H1 (cell line): ENCODE measurements around the gene MS4A3. TPM values are rescaled to one million over a fixed set of nuclear protein-coding genes. Genes with fewer than 3 reads are reported as not detected.
A peak's percentile ranks its signal among the peaks of the same experiment; 100 is the strongest.

Source experiments
- CTCF ChIA-PET: fragments of 300-600 bp; sonication (Branson Sonifier 250); formaldehyde crosslinking; loops from one replicate; lab custom pipeline; 2021; ENCODE audit not compliant: partially characterized antibody; lab: Charles Lee
- POLR2A ChIA-PET: fragments of 300-600 bp; sonication (Branson Sonifier 250); formaldehyde crosslinking; loops from one replicate; lab custom pipeline; 2021; ENCODE audit warnings: inconsistent platforms; ENCODE audit not compliant: partially characterized antibody; lab: Charles Lee
- DNase-seq, 2 experiments: peaks; one replicate each; pipeline versions ENCODE4 v3.0.0 to v3.0.0-alpha.2; 2010 to 2022; ENCODE audit warnings: low spot score in 2 of 2, low read depth in 1 of 2, mixed read lengths in 1 of 2
- FAIRE-seq: peaks from 2 replicates; lab custom pipeline; 2011; peaks lifted over from hg19 to GRCh38; lab: Jason Lieb, UNC
- H2AFZ ChIP-seq: 2 replicates; pipeline ENCODE4 v1.8.1; 2012; ENCODE audit warnings: low read length, inconsistent platforms
- H2AK5ac ChIP-seq: 2 replicates; pipeline ENCODE4 v1.6.1; 2013; ENCODE audit warnings: low read depth, low read length
- H2BK120ac ChIP-seq: replicated peaks from 2 replicates; pipeline ENCODE3; 2013; ENCODE audit warnings: low read depth, low read length, inconsistent platforms
- H2BK12ac ChIP-seq: 2 replicates; pipeline ENCODE4 v1.6.1; 2013; ENCODE audit warnings: low read depth, low read length
- H2BK15ac ChIP-seq: 2 replicates; pipeline ENCODE4 v1.6.1; 2013; ENCODE audit warnings: low read length
- H2BK20ac ChIP-seq: 2 replicates; pipeline ENCODE4 v1.6.1; 2013; ENCODE audit warnings: low read length
- H2BK5ac ChIP-seq: 2 replicates; pipeline ENCODE4 v1.6.1; 2013; ENCODE audit warnings: low read depth, low read length
- H3K14ac ChIP-seq: 2 replicates; pipeline ENCODE4 v1.6.1; 2013; ENCODE audit warnings: inconsistent platforms; ENCODE audit not compliant: insufficient read length
- H3K18ac ChIP-seq: 2 replicates; pipeline ENCODE4 v1.6.1; 2013; ENCODE audit warnings: low read length; ENCODE audit errors: extremely low read depth
- H3K23ac ChIP-seq: 2 replicates; pipeline ENCODE4 v1.6.1; 2013; ENCODE audit warnings: inconsistent platforms; ENCODE audit not compliant: insufficient read length
- H3K23me2 ChIP-seq: 2 replicates; pipeline ENCODE4 v1.6.1; 2013; ENCODE audit warnings: low read depth, low read length
- H3K27ac ChIP-seq: 2 replicates; pipeline ENCODE4 v1.6.1; 2011; ENCODE audit warnings: low read depth, low read length, inconsistent platforms
- H3K27me3 ChIP-seq, 4 experiments: replicated peaks in 1 of 4; 1 replicate in 1 of 4; 2 replicates in 3 of 4; pipeline versions ENCODE4 v1.6.1 to v1.8.1; 2011 to 2013; ENCODE audit warnings: low read length in 3 of 4, mild to moderate bottlenecking in 3 of 4, inconsistent platforms in 2 of 4, mixed read lengths in 2 of 4, moderate library complexity in 1 of 4; ENCODE audit not compliant: control insufficient read depth in 3 of 4, insufficient read depth in 3 of 4; ENCODE audit errors: extremely low read depth in 1 of 4
- H3K36me3 ChIP-seq, 4 experiments: 2 replicates each; pipeline versions ENCODE4 v1.6.1 to v1.8.1; 2011 to 2013; ENCODE audit warnings: mild to moderate bottlenecking in 4 of 4, low read length in 3 of 4, moderate library complexity in 2 of 4, control low read depth in 1 of 4, inconsistent platforms in 1 of 4; ENCODE audit not compliant: insufficient read depth in 4 of 4, control insufficient read depth in 2 of 4
- H3K4ac ChIP-seq: replicated peaks from 2 replicates; pipeline ENCODE3; 2013; ENCODE audit warnings: low read length, low read depth, mixed read lengths, inconsistent platforms; ENCODE audit not compliant: insufficient read length
- H3K4me1 ChIP-seq, 4 experiments: replicated peaks in 1 of 4; 1 replicate in 1 of 4; 2 replicates in 3 of 4; pipeline versions ENCODE4 v1.6.1 to v1.8.1; 2011 to 2013; ENCODE audit warnings: low read length in 3 of 4, inconsistent platforms in 2 of 4, mixed read lengths in 1 of 4; ENCODE audit not compliant: insufficient read depth in 4 of 4, control insufficient read depth in 3 of 4
- H3K4me2 ChIP-seq, 2 experiments: 2 replicates each; pipeline versions ENCODE4 v1.6.1 to v1.8.1; 2011 to 2013; ENCODE audit warnings: low read depth in 2 of 2, low read length in 2 of 2, control low read depth in 1 of 2, inconsistent platforms in 1 of 2, mild to moderate bottlenecking in 1 of 2; ENCODE audit not compliant: insufficient read depth in 1 of 2
- H3K4me3 ChIP-seq, 4 experiments: fragments of 200-600, 300-600 bp in 1 of 4; sonication (generic), shearing (Covaris generic), sonication (Bioruptor Twin) in 1 of 4; 2 replicates each; pipeline versions ENCODE4 v1.5.1 to v1.8.1; 2011 to 2016; ENCODE audit warnings: low read length in 4 of 4, low read depth in 3 of 4, control low read depth in 2 of 4, inconsistent platforms in 2 of 4, mild to moderate bottlenecking in 2 of 4, mixed read lengths in 1 of 4, moderate library complexity in 1 of 4; ENCODE audit not compliant: insufficient read depth in 2 of 4; ENCODE audit errors: extremely low read depth in 1 of 4
- H3K56ac ChIP-seq: replicated peaks from 2 replicates; pipeline ENCODE3; 2013; ENCODE audit warnings: low read depth, mild to moderate bottlenecking, mixed read lengths, low read length, inconsistent platforms; ENCODE audit not compliant: insufficient read length
- H3K79me1 ChIP-seq: 2 replicates; pipeline ENCODE4 v1.6.1; 2013; ENCODE audit warnings: low read depth, low read length, control low read depth
- H3K79me2 ChIP-seq, 2 experiments: 2 replicates each; pipeline versions ENCODE4 v1.6.1 to v1.8.1; 2012 to 2013; ENCODE audit warnings: low read length in 2 of 2, mild to moderate bottlenecking in 2 of 2, inconsistent platforms in 1 of 2; ENCODE audit not compliant: insufficient read depth in 2 of 2, control insufficient read depth in 1 of 2
- H3K9ac ChIP-seq, 4 experiments: replicated peaks in 1 of 4; 1 replicate in 1 of 4; 2 replicates in 3 of 4; pipeline versions ENCODE4 v1.6.1 to v1.8.1; 2011 to 2013; ENCODE audit warnings: low read depth in 3 of 4, low read length in 3 of 4, control low read depth in 2 of 4, mild to moderate bottlenecking in 2 of 4, moderate library complexity in 2 of 4, inconsistent platforms in 1 of 4; ENCODE audit errors: extremely low read depth in 1 of 4
- H3K9me3 ChIP-seq, 2 experiments: 2 replicates each; pipeline versions ENCODE4 v1.6.1 to v1.8.1; 2012 to 2013; ENCODE audit warnings: mild to moderate bottlenecking in 2 of 2, moderate library complexity in 2 of 2, control low read depth in 1 of 2, inconsistent platforms in 1 of 2, low read depth in 1 of 2, low read length in 1 of 2, mixed read lengths in 1 of 2; ENCODE audit not compliant: insufficient read depth in 2 of 2
- H4K20me1 ChIP-seq, 2 experiments: replicated peaks in 1 of 2; 2 replicates each; pipeline versions ENCODE3 to v1.8.1; 2011 to 2013; ENCODE audit warnings: inconsistent platforms in 2 of 2, low read length in 2 of 2, mild to moderate bottlenecking in 1 of 2; ENCODE audit not compliant: insufficient read depth in 2 of 2, control insufficient read depth in 1 of 2
- H4K5ac ChIP-seq: 2 replicates; pipeline ENCODE4 v1.6.1; 2013; ENCODE audit warnings: low read length, low read depth, mixed read lengths, inconsistent platforms; ENCODE audit not compliant: insufficient read length
- H4K8ac ChIP-seq: 2 replicates; pipeline ENCODE4 v1.8.0; 2013; ENCODE audit warnings: mild to moderate bottlenecking, moderate library complexity, low read length, inconsistent platforms; ENCODE audit not compliant: insufficient read depth; ENCODE audit errors: extremely low read depth
- H4K91ac ChIP-seq: replicated peaks from 2 replicates; pipeline ENCODE3; 2013; ENCODE audit warnings: low read length, mixed read lengths, inconsistent platforms; ENCODE audit not compliant: insufficient read length
- BACH1 ChIP-seq: IDR thresholded peaks from 2 replicates; pipeline ENCODE4 v1.6.1; 2012; ENCODE audit warnings: low read length, improper control_type of control experiment
- HDAC6 ChIP-seq: IDR thresholded peaks from one replicate; pipeline ENCODE4 v1.7.1; 2012; ENCODE audit warnings: low read depth, mild to moderate bottlenecking, inconsistent platforms, low read length, moderate library complexity
- MAX ChIP-seq: IDR thresholded peaks from 2 replicates; pipeline ENCODE4 v1.6.1; 2012; ENCODE audit warnings: inconsistent platforms
- SRF ChIP-seq: IDR thresholded peaks from 2 replicates; pipeline ENCODE4 v1.6.1; 2011; ENCODE audit warnings: mild to moderate bottlenecking, low read depth, low read length, moderate library complexity
- WGBS, 2 experiments: shearing (Covaris generic) in 1 of 2; methylation state at CpG; one replicate each; pipeline versions ENCODE4 v1.1.6 to v1.1.7; 2013 to 2015; ENCODE audit warnings: low lambda C conversion rate in 2 of 2, mixed read lengths in 2 of 2, inconsistent platforms in 1 of 2, low coverage in 1 of 2, missing lambda C conversion rate in 1 of 2; ENCODE audit not compliant: insufficient replicate concordance in 2 of 2, insufficient coverage in 1 of 2, insufficient read length in 1 of 2; ENCODE audit errors: extremely low coverage in 1 of 2, missing lambda C conversion rate in 1 of 2; 5-methylcytosine and 5-hydroxymethylcytosine counted together
- polyA plus RNA-seq, 7 experiments: library from polyadenylated mRNA; depleted of rRNA in 3 of 7; stranded (reverse) in 5 of 7; unstranded in 2 of 7; fragments of >200 nt in 5 of 7; fragments of 200-250 nt in 2 of 7; gene quantifications; 1 replicate in 5 of 7; 2 replicates in 1 of 7; 4 replicates in 1 of 7; pipeline versions ENCODE4 v1.2.1 to v1.2.3, GENCODE V29; 2011 to 2013; ENCODE audit warnings: missing spikeins in 2 of 7, mixed read lengths in 2 of 7
- total RNA-seq: library from RNA; stranded (reverse); fragmentation: NEBNext Ultra II Directional; extraction: Animal tissue kit (Norgen Biotek cat#: 25700); gene quantifications from 2 replicates; pipeline ENCODE4 v1.2.1, GENCODE V29; 2021

The MS4A3 gene
- total and polyA plus RNA-seq, 2 of the 8 experiments (the other 6 are each of a cell fraction or from before 2014, with no cell fraction given): not detected

GRCh38 chr11:60069450-60069849 is 13.0 kb downstream of the MS4A3 start:
- peak overlapping the region; percentile 53 for H3K56ac ChIP-seq
- DNase-seq (no peak), FAIRE-seq (no peak)
- no peak overlapping the region for H2BK12ac ChIP-seq
- no peak overlapping the region for H3K27ac ChIP-seq
- no peak overlapping the region for H4K8ac ChIP-seq
- H3K4me3 ChIP-seq: no peak overlapping the region
- no peaks in the 10 kb centered on the region for H3K23me2 ChIP-seq
- H3K4me1 ChIP-seq: no peaks in the 10 kb centered on the region
- no peak overlapping the region for H3K4me2 ChIP-seq
- H4K91ac ChIP-seq: no peak overlapping the region
- TF ChIP-seq BACH1 (no peak), MAX (no peak), HDAC6 (no peak), SRF (no peak)
- WGBS, 2 experiments: 88% methylated on average over 2 of the region's 2 CpGs; no CpG with 5 or more reads in 1 of the 2 experiments
- H3K9me3 ChIP-seq: peaks cover 0 to 12% of the 10 kb centered on the region in 2 experiments; a peak in 1 of 4 replicates
- no peak overlapping the region for H2BK120ac ChIP-seq
- H3K14ac ChIP-seq: no peak overlapping the region
- peaks cover 0 to 2% (median 0%) of the 10 kb centered on the region in 4 experiments; a peak in 1 of 8 replicates for H3K36me3 ChIP-seq
- POLR2A ChIA-PET: no interaction called here
- H4K20me1 ChIP-seq: no peaks in the 10 kb centered on the region
- no peak overlapping the region for H4K5ac ChIP-seq
- no peak overlapping the region for H2AK5ac ChIP-seq
- H3K79me2 ChIP-seq: no peaks in the 10 kb centered on the region
- no peak overlapping the region for H2BK20ac ChIP-seq
- no peak overlapping the region for H3K9ac ChIP-seq
- no peaks in the 10 kb centered on the region for H3K27me3 ChIP-seq
- H2BK5ac ChIP-seq: no peak overlapping the region
- H3K18ac ChIP-seq: no peak overlapping the region
- no peak overlapping the region for H3K23ac ChIP-seq
- H3K4ac ChIP-seq: no peak overlapping the region
- CTCF ChIA-PET: no interaction called here
- H3K79me1 ChIP-seq: no peaks in the 10 kb centered on the region
- no peak overlapping the region for H2AFZ ChIP-seq
- H2BK15ac ChIP-seq: no peak overlapping the region
